ENCODE results near the gene CTDNEP1. TPM values are rescaled to one million over a fixed set of nuclear protein-coding genes. Genes with fewer than 3 reads are reported as not detected.

The CTDNEP1 gene
- total RNA-seq: 170 and 181 TPM in 2 replicates

DNA sequence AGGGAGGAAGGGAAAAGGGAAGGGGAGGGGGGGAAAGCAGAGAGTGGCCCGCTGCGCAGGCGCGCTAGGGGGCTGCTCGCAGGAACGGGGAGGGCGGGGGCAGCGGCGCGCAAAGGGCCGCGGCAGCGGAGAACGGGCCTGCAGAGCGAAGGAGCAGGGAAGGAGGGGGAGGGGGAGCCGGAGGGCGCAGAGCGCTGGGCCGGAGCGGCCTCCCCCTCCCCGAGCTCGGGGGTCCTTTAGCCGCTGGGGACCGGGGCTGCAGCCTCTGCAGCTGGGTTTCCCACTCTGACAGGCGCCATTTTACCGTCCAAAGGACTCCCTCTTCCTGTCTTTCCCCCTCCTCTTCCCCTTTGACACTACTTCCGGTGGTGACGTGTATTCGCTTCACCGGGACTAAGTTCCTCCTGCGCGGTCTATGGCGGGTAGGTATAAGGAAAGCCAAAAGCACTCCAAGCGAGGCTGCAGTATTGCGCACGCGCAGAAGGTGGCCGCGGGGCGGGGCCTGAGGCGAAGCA lies at the start of gene CTDNEP1:
Gene CTDNEP1 (minus strand): TSS at position 74 of the 515 bp plus-strand sequence. CDS start 438 bp downstream, outside the sequence.
- intact Hi-C loops (cut with micrococcal nuclease): loop anchor here (1.0 to 2.0 kb wide), 5 partner anchors 9 to 232 kb away; partner anchors contain the start of genes EIF5A, GABARAP and SLC2A4

GRCh38 chr17:7296189-7296861 lies 44.8 kb upstream of the CTDNEP1 start:
- Mint-ChIP-seq H3K9me3 (no peaks in the 10 kb centered on the region), H3K4me1 (ENCODE audit: low read depth) (peaks cover 13% of the 10 kb centered on the region), H3K27ac (no peak overlapping the region), H3K36me3 (ENCODE audit: low read depth) (no peaks in the 10 kb centered on the region), H3K27me3 (ENCODE audit: low read depth) (peaks cover 36% of the 10 kb centered on the region), H3K4me3 (ENCODE audit: low read depth) (no peak overlapping the region)
- intact Hi-C loops (cut with micrococcal nuclease): loop anchor here (1.0 to 2.0 kb wide), 3 partner anchors 16 to 250 kb away; partner anchors contain the start of gene ELP5
- DNase-seq (ENCODE audit: low spot score): peak; percentile 64

More for the DNA sequence above, at the start of gene CTDNEP1:
- H3K4me3 Mint-ChIP-seq (ENCODE audit: low read depth): peak within 1 kb of the TSS; percentile 92
- H3K27me3 Mint-ChIP-seq (ENCODE audit: low read depth): no peaks in the 10 kb centered on the region
- H3K4me1 Mint-ChIP-seq (ENCODE audit: low read depth): peaks cover 33% of the 10 kb centered on the region
- peaks cover 52% of the 10 kb centered on the region for H3K36me3 Mint-ChIP-seq (ENCODE audit: low read depth)
- H3K9me3 Mint-ChIP-seq: no peaks in the 10 kb centered on the region
- peak within 1 kb of the TSS; percentile 98 for H3K27ac Mint-ChIP-seq
- DNase-seq (ENCODE audit: low spot score): peak; percentile 98

GRCh38 chr17:7295230-7296180 lies 44.0 kb upstream of the CTDNEP1 start:
- Mint-ChIP-seq H3K27ac (no peak overlapping the region), H3K9me3 (no peaks in the 10 kb centered on the region), H3K27me3 (ENCODE audit: low read depth) (peaks cover 36% of the 10 kb centered on the region), H3K4me3 (ENCODE audit: low read depth) (peak overlapping the region; percentile 75), H3K36me3 (ENCODE audit: low read depth) (no peaks in the 10 kb centered on the region), H3K4me1 (ENCODE audit: low read depth) (peaks cover 13% of the 10 kb centered on the region)
- intact Hi-C loops (cut with micrococcal nuclease): loop anchor here (1.0 to 2.0 kb wide), 3 partner anchors 15 to 249 kb away; partner anchors contain the start of gene ELP5
- DNase-seq (ENCODE audit: low spot score): no peak

DNA sequence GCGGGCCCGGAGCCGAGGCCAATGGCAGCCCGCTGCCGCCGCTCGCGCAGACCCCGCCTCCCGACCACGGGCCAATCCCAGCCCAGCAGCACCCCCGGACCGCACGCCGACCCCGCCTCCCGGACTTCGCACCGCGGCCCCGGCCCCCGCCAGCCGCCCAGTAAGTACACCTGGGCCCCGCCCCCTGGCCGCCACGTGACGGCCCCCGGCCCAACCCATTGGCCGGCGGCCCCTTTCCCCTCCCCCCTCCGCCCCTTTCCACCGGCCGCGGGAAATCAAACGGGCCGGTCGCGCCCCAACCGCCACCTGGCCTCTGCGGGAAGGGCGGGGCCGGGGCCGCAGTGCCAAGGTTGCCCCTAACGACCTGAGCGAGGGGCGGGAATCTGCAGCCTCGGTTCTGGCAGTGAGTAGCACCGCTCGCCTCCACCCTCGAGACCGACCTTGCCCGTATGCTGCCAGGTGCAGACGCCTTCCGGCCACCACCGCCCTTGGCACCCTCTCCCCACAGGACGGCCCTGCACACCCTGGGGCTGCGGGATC lies 43.1 kb upstream of the CTDNEP1 start, which contains the start of gene YBX2:
Gene YBX2 (minus strand): TSS at position 26 of the 540 bp plus-strand sequence. CDS start 139 bp downstream, outside the sequence.
- H3K27ac Mint-ChIP-seq: no peak within 1 kb of the TSS
- H3K4me3 Mint-ChIP-seq (ENCODE audit: low read depth): peak within 1 kb of the TSS; percentile 75
- no peaks in the 10 kb centered on the region for H3K36me3 Mint-ChIP-seq (ENCODE audit: low read depth)
- intact Hi-C loops (cut with micrococcal nuclease): loop anchor here (1.0 kb wide), 2 partner anchors 13 to 73 kb away; partner anchors contain the start of gene EIF5A
- H3K4me1 Mint-ChIP-seq (ENCODE audit: low read depth): peaks cover 13% of the 10 kb centered on the region
- peak; percentile 80 for DNase-seq (ENCODE audit: low spot score)
- H3K9me3 Mint-ChIP-seq: no peaks in the 10 kb centered on the region
- peaks cover 32% of the 10 kb centered on the region for H3K27me3 Mint-ChIP-seq (ENCODE audit: low read depth)

DNA sequence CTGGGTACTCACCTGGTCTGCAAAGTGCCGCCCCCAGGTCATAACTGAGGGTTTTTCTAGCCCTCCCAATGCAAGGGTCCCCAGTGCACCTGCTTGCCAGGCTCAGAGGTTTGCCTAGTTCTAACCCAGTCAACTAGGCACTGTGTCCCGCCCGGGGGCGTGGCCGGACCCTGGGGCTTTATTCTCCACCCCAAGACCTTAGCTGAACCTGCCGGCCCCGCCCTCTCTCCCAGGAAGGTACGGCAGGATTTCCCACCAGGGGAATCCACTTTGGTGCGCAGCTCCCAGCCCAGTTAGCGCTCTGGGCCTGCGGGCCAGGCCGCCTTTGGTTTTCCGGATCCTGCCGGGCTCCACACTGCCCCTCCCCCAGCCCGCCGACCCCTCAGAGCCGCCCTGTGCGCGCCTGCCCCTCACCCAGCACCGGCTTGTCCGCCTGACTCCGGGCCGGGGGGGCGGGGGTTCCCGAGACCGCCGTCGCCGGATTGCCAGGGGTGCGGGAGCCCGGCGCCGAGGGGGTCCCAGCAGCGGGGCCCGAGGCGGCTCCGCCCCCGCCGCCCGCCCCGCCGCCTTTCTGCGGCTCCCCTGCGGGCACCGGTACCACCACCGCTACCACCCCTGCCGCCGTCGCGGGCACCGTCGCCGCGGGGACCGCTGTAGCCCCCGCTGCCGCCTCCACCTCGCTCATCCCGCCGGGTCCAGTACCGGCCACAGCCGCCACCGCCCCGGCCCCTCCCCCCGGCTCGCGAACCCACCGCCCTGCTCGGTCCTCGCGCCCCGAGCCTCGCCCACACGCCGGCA lies 42.5 kb upstream of the CTDNEP1 start:
- intact Hi-C loops (cut with micrococcal nuclease): loop anchor here (1.0 kb wide), 2 partner anchors 13 to 73 kb away; partner anchors contain the start of gene EIF5A
- H3K36me3 Mint-ChIP-seq (ENCODE audit: low read depth): no peaks in the 10 kb centered on the region

GRCh38 chr17:7293159-7293558 lies 41.6 kb upstream of the CTDNEP1 start:
- Mint-ChIP-seq H3K4me3 (ENCODE audit: low read depth) (peak overlapping the region; percentile 49), H3K27ac (no peak overlapping the region), H3K9me3 (no peaks in the 10 kb centered on the region), H3K27me3 (ENCODE audit: low read depth) (peaks cover 32% of the 10 kb centered on the region), H3K36me3 (ENCODE audit: low read depth) (no peaks in the 10 kb centered on the region), H3K4me1 (ENCODE audit: low read depth) (peaks cover 13% of the 10 kb centered on the region)
- DNase-seq (ENCODE audit: low spot score): no peak
- intact Hi-C loops (cut with micrococcal nuclease): no loop called here

More for the DNA sequence above, 42.5 kb upstream of the CTDNEP1 start:
- Mint-ChIP-seq H3K4me1 (ENCODE audit: low read depth) (peaks cover 13% of the 10 kb centered on the region), H3K9me3 (no peaks in the 10 kb centered on the region), H3K4me3 (ENCODE audit: low read depth) (no peak overlapping the region), H3K27ac (no peak overlapping the region), H3K27me3 (ENCODE audit: low read depth) (peaks cover 32% of the 10 kb centered on the region)
- DNase-seq (ENCODE audit: low spot score): no peak

DNA sequence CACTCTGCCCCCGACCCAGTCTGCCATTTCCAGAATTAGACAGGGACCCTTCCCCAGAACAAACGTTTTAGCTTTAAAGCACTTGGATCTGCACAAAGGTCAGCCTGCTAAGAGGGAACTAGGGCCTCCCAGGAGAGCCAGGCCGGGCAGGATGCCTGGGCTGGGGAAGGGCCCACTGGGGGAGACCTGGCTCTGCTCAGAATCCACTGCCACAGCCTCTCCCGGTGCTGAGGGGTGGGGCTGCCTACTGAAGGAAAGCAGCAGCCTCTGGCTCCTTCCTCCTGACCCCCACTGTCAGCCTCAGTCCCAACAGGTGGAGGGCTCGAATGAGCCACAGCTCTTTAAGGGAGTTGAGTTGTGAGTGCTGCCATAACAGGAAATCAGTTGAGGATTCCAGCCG lies 41.2 kb upstream of the CTDNEP1 start:
- Mint-ChIP-seq H3K36me3 (ENCODE audit: low read depth) (no peaks in the 10 kb centered on the region), H3K4me1 (ENCODE audit: low read depth) (peaks cover 13% of the 10 kb centered on the region), H3K27me3 (ENCODE audit: low read depth) (peaks cover 32% of the 10 kb centered on the region), H3K4me3 (ENCODE audit: low read depth) (no peak overlapping the region), H3K27ac (no peak overlapping the region), H3K9me3 (no peaks in the 10 kb centered on the region)
- DNase-seq (ENCODE audit: low spot score): no peak
- intact Hi-C loops (cut with micrococcal nuclease): no loop called here

- no peaks in the 10 kb centered on the region for H3K9me3 Mint-ChIP-seq
- no peak overlapping the region for H3K27ac Mint-ChIP-seq
- no peak for DNase-seq (ENCODE audit: low spot score)
- H3K27me3 Mint-ChIP-seq (ENCODE audit: low read depth): peaks cover 32% of the 10 kb centered on the region
- no peak overlapping the region for H3K4me3 Mint-ChIP-seq (ENCODE audit: low read depth)
- H3K4me1 Mint-ChIP-seq (ENCODE audit: low read depth): peaks cover 13% of the 10 kb centered on the region
- intact Hi-C loops (cut with micrococcal nuclease): no loop called here
- H3K36me3 Mint-ChIP-seq (ENCODE audit: low read depth): no peaks in the 10 kb centered on the region
Measured at GRCh38 chr17:7292194-7292593, 40.7 kb upstream of the CTDNEP1 start.

DNA sequence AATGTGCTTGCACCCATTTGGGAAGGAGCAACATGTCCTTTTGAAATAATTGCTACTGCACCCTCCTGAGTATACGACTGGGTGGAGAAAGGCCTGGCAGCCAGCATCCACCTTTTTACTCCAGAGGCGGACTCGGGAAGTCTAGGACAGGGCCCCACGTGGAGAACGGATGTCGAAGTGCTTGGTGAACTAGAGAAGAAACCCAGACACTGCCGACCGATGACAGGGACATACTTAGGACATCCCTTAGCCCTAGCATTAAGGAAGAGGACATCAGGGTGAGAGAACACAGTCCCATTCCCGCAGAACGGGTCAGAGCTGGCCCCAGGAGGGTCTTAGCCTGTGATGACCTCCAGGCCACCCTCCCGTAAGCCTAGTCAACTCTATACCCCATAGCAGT lies 39.2 kb upstream of the CTDNEP1 start:
- Mint-ChIP-seq H3K4me1 (ENCODE audit: low read depth) (peaks cover 9% of the 10 kb centered on the region), H3K4me3 (ENCODE audit: low read depth) (no peak overlapping the region), H3K27me3 (ENCODE audit: low read depth) (peaks cover 33% of the 10 kb centered on the region), H3K27ac (no peak overlapping the region), H3K36me3 (ENCODE audit: low read depth) (no peaks in the 10 kb centered on the region), H3K9me3 (no peaks in the 10 kb centered on the region)
- intact Hi-C loops (cut with micrococcal nuclease): no loop called here
- no peak for DNase-seq (ENCODE audit: low spot score)

GRCh38 chr17:7290166-7290565 lies 38.6 kb upstream of the CTDNEP1 start:
- DNase-seq (ENCODE audit: low spot score): no peak
- no peaks in the 10 kb centered on the region for H3K36me3 Mint-ChIP-seq (ENCODE audit: low read depth)
- intact Hi-C loops (cut with micrococcal nuclease): no loop called here
- H3K4me1 Mint-ChIP-seq (ENCODE audit: low read depth): peaks cover 6% of the 10 kb centered on the region
- no peak overlapping the region for H3K4me3 Mint-ChIP-seq (ENCODE audit: low read depth)
- no peaks in the 10 kb centered on the region for H3K9me3 Mint-ChIP-seq
- no peak overlapping the region for H3K27ac Mint-ChIP-seq
- H3K27me3 Mint-ChIP-seq (ENCODE audit: low read depth): peaks cover 31% of the 10 kb centered on the region

DNA sequence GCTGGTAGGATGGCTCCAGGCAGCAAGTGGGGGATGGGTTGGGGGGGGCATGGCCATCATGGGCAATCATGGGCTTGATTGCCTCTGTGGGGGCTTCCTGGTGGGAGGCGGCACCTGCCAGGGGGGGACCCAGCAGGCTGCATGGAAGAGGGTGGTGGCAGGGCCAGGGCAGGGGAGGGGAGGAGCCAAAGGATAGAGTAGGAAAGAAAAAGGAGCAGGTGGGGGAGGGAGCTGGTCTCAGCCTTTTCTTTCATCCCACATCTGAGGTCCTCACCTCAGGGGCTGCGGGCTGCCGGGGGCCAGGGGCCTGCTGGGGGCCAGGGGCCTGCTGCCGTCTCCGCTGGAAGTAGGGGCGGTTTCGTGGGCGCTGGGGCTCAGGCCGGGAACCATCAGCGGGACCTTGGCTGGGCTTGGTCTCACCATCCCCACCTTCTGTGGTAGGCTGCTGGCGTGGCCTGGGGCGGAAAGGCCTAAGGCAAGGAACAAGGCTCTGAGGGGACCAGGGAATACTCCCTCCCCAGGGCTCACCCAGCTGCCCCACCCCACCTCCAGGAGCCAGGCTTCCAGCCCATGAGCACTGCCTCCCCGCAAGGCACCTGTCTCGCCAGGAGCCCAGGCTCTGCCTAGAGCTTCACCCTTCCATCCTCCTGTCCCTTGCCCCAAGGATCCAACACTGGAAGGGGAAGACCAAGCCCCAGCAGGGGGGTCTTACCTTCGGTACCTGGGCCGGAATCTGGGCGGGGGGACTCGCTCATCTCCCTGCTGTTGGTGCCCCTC lies 37.9 kb upstream of the CTDNEP1 start:
- intact Hi-C loops (cut with micrococcal nuclease): no loop called here
- H3K4me1 Mint-ChIP-seq (ENCODE audit: low read depth): peaks cover 4% of the 10 kb centered on the region
- H3K4me3 Mint-ChIP-seq (ENCODE audit: low read depth): no peak overlapping the region
- H3K36me3 Mint-ChIP-seq (ENCODE audit: low read depth): no peaks in the 10 kb centered on the region
- no peak overlapping the region for H3K27ac Mint-ChIP-seq
- peaks cover 28% of the 10 kb centered on the region for H3K27me3 Mint-ChIP-seq (ENCODE audit: low read depth)
- H3K9me3 Mint-ChIP-seq: no peaks in the 10 kb centered on the region
- no peak for DNase-seq (ENCODE audit: low spot score)
